ENCODE measurements around the gene HNMT. TPM values are rescaled to one million over a fixed set of nuclear protein-coding genes. Genes with fewer than 3 reads are reported as not detected.
A peak's percentile ranks its signal among the peaks of the same experiment; 100 is the strongest.

HNMT gene
- total RNA-seq, 1 donor = 161 TPM

DNA sequence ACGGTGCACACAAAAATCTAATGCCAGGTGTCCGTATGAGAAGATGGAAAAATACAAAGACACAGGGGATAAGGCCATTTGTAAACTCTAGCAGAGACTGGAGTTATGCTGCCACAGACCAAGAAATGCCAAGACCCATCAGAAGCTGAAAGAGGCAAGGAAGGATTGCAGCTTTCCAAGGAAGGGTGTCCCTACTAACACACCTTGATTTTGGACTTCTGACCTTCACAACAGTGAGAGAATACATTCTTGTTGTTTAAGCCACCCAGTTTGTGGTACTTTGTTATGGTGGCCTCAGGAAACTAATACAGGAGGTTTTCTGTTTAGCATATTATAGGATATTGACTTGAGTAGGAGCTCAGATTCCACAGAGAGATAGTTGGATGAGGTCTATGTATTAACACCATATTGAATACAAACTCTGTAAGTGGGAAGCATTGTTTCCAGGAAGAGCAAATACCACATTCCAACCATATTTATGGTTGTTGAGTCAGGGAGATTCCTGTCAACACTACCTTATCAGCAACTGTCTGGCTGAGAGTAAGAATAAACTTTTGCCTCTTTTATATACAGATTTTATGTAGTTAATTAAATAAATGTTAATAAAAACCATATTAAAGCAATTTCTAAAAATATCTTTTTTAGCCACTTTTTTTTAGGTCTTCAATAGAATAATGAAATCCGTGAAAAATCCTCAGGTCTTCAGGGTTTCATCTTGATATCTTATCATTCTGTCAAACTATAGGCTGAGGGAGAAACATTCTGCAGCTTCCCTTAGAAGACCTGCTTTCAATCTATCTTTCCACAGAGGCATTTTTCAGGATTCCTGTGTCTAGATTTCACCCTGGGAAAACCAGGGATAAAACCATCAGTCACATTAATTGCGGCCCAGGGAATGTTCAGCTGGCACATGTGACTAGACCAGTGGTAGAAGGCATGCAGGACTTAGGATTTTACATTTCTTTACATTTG is 35.4 kb upstream of the HNMT start:
- H3K4me3 ChIP-seq (ENCODE audit: low read depth, low read length) = no peak overlapping the region
- DNase-seq (ENCODE audit: low read depth) = peak; percentile 92
- TF ChIP-seq, protein P1, sequence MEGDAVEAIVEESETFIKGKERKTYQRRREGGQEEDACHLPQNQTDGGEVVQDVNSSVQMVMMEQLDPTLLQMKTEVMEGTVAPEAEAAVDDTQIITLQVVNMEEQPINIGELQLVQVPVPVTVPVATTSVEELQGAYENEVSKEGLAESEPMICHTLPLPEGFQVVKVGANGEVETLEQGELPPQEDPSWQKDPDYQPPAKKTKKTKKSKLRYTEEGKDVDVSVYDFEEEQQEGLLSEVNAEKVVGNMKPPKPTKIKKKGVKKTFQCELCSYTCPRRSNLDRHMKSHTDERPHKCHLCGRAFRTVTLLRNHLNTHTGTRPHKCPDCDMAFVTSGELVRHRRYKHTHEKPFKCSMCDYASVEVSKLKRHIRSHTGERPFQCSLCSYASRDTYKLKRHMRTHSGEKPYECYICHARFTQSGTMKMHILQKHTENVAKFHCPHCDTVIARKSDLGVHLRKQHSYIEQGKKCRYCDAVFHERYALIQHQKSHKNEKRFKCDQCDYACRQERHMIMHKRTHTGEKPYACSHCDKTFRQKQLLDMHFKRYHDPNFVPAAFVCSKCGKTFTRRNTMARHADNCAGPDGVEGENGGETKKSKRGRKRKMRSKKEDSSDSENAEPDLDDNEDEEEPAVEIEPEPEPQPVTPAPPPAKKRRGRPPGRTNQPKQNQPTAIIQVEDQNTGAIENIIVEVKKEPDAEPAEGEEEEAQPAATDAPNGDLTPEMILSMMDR (IDR thresholded peaks at IDR 0.05; ENCODE audit: insufficient read depth, low read depth, low read length) = no peak

DNA sequence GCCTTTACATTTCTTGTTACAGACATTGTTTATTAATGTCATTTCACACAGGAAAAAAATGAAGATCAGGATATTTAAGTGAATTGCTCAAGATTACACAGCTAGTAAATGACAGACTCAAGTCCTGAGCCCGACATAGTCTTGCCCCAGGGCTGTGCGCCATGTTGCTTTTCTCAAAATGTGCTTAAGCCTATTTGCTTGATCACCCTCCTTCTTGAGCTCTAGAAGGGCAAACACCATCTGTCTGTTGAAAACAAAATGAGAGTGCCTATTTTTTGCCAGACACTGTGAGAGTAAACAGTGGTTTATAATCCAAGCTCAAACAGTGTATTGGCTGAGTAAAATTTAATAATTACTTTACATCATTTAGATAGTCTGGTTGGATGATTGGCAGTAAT is 34.8 kb upstream of the HNMT start:
- DNase-seq (ENCODE audit: low read depth) = no peak
- no peak overlapping the region for H3K4me3 ChIP-seq (ENCODE audit: low read depth, low read length)
- TF ChIP-seq, protein P1 (IDR thresholded peaks at IDR 0.05; ENCODE audit: insufficient read depth, low read depth, low read length) = no peak

DNA sequence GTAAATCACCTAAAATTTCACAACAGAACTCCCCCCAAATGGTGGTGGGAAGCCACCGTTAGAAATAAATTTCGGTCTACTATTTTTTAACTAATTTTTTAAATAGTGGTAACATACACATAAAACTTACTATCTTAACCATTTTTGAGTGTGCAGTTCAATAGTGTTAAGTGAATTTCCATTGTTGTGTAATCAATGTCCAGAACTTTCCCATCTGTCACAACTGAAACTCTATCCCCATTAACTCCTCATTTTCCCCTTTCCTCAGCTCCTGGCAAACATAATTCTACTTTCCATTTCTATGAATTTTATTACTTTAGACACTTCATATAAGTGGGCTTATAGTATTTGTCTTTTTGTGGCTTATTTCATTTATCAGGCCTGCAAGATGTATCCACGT is 34.1 kb upstream of the HNMT start:
- DNase-seq (ENCODE audit: low read depth) = no peak
- TF ChIP-seq, protein P1 (IDR thresholded peaks at IDR 0.05; ENCODE audit: insufficient read depth, low read depth, low read length) = no peak
- H3K4me3 ChIP-seq (ENCODE audit: low read depth, low read length) = no peak overlapping the region

DNA sequence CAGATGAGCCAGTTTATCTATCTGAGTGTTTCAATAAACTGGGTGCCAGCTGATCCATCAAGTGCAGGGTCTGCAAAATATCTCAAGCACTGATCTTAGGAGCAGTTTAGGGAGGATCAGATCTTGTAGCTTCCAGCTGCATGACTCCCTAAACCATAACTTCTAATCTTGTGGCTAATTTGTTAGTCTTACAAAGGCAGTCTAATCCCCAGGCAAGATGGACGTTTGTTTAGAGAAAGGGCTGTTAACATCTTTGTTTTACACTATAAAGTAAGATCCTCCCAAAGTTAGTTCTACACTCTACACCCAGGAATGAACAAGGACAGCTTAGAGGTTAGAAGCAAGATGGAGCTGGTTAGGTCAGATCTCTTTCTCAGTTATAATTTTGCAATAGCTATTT is 28.7 kb upstream of the HNMT start:
- H3K4me3 ChIP-seq (ENCODE audit: low read depth, low read length) = no peak overlapping the region
- peak; percentile 89 for DNase-seq (ENCODE audit: low read depth)

DNA sequence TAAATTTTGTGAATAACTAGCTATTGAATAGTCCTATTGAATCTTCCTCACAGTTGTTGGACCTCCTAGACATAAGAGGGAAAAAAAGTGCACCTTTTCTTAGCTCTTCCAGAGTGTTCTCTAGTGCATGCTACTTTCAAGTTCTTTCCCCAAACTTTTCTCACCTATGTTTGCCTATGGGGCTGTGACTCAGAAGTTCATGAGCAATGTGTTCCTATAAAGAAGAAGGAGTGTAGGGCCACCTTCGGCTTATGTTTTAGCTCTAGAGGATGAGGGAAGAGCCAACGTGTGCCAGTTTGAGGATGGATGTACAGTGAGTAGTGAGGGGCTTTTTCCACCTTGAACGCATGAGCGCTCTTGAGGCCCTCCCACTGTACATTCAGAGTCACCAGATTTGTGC is 27.0 kb upstream of the HNMT start:
- DNase-seq (ENCODE audit: low read depth) = no peak
- H3K4me3 ChIP-seq (ENCODE audit: low read depth, low read length) = no peak overlapping the region
- TF ChIP-seq, protein P1 (IDR thresholded peaks at IDR 0.05; ENCODE audit: insufficient read depth, low read depth, low read length) = no peak

More for the DNA sequence above, 28.7 kb upstream of the HNMT start:
- TF ChIP-seq, protein P1 (IDR thresholded peaks at IDR 0.05; ENCODE audit: insufficient read depth, low read depth, low read length) = no peak

DNA sequence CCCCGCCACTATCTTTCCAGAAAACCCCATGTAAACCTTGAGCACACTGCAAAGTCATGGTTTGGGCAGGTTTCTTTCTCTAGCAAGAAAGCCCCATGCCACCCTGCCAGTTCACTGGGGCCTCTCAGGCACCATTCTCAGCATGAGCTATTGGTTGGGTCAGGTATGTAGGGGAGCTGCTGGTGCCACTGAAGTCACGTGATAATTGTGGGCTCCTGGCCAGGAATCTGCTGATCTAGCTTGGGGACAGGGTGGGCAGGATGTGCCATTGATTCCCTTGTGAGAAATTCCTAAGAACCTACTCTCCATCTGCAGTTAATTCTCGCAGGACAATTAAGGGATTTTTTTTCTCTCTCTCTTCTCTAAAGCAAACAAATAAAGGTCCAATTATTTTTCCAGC is 26.5 kb upstream of the HNMT start:
- TF ChIP-seq, protein P1 (IDR thresholded peaks at IDR 0.05; ENCODE audit: insufficient read depth, low read depth, low read length) = no peak
- H3K4me3 ChIP-seq (ENCODE audit: low read depth, low read length) = no peak overlapping the region
- DNase-seq (ENCODE audit: low read depth) = no peak

All from fibroblast of villous mesenchyme (primary cell).